Sigmoid colon (tissue), 7 donors: ENCODE measurements around the gene PHF11. TPM values are rescaled to one million over a fixed set of nuclear protein-coding genes. Genes with fewer than 3 reads are reported as not detected.

Experiments used
- DNase-seq: peaks from one replicate; pipeline ENCODE4 v3.0.0-alpha.2; 2019
- H3K27ac ChIP-seq, 4 donors: fragments of 200-600 bp; sonication (generic); one replicate each; pipeline ENCODE4 v1.5.1; 2016 to 2019; ENCODE audit warnings: mild to moderate bottlenecking in 1 of 4
- H3K27me3 ChIP-seq, 3 donors: fragments of 200-600 bp; sonication (generic); one replicate each; pipeline ENCODE4 v1.5.1; 2019; ENCODE audit warnings: mild to moderate bottlenecking in 1 of 3
- H3K36me3 ChIP-seq, 4 donors: fragments of 200-600 bp; sonication (generic); one replicate each; pipeline ENCODE4 v1.5.1; 2016 to 2019
- H3K4me1 ChIP-seq, 4 donors: fragments of 200-600 bp; sonication (generic); one replicate each; pipeline ENCODE4 v1.5.1; 2017 to 2019
- H3K4me3 ChIP-seq, 4 donors: fragments of 200-600 bp; sonication (generic); one replicate each; pipeline ENCODE4 v1.5.1; 2017 to 2019; ENCODE audit warnings: mild to moderate bottlenecking in 2 of 4, moderate library complexity in 1 of 4
- H3K9me3 ChIP-seq, 4 donors: fragments of 200-600 bp in 3 of 4; sonication (generic) in 3 of 4; one replicate each; pipeline versions ENCODE4 v1.5.1 to v1.6.1; 2013 to 2019
- CTCF ChIP-seq, 4 experiments: fragments of 450-650 bp in 3 of 4; fragments of 200-600 bp in 1 of 4; IDR thresholded peaks; one replicate each; pipeline ENCODE4 v1.5.1; 2016 to 2019; ENCODE audit warnings: antibody characterized with exemption in 4 of 4, mild to moderate bottlenecking in 3 of 4, moderate library complexity in 2 of 4
- EP300 ChIP-seq, 4 donors: sonication (generic); formaldehyde crosslinking; IDR thresholded peaks; one replicate each; pipeline ENCODE4 v1.6.1; 2017; ENCODE audit warnings: antibody characterized with exemption in 4 of 4
- POLR2A ChIP-seq, 2 donors: fragments of 450-650 bp; IDR thresholded peaks; one replicate each; pipeline ENCODE4 v1.6.1; 2016; ENCODE audit warnings: antibody characterized with exemption in 2 of 2, mild to moderate bottlenecking in 2 of 2, moderate library complexity in 2 of 2
- POLR2AphosphoS5 ChIP-seq, 4 donors: sonication (generic); formaldehyde crosslinking; IDR thresholded peaks; one replicate each; pipeline ENCODE4 v1.6.1; 2017; ENCODE audit warnings: antibody characterized with exemption in 4 of 4
- WGBS, 2 donors: extraction: QIAGEN DNeasy Blood & Tissue Kit; methylation state at CpG; one replicate each; pipeline ENCODE4 v1.1.7; 2013; 5-methylcytosine and 5-hydroxymethylcytosine counted together
- intact Hi-C: fragments of 100-400 bp; cut with DNase I; formaldehyde crosslinking; loops from one replicate; pipeline ENCODE4 v1.15.1; 2023
- polyA plus RNA-seq, 3 donors: library from polyadenylated mRNA; stranded (reverse); fragments of 200-250 nt; gene quantifications; one replicate each; pipeline ENCODE4 v1.2.3, GENCODE V29; 2013
- total RNA-seq, 4 donors: library from RNA; depleted of rRNA; stranded (reverse); fragments of >200 nt; gene quantifications; one replicate each; pipeline ENCODE4 v1.1.0, GENCODE V29; 2016
- donor health status: healthy with polysubstance abuse.
- donor health status: Bipolar disorder and iron deficiency.
- donor health status: healthy.

Gene PHF11
- total and polyA plus RNA-seq, 7 donors, result 20.1 to 52.1 (median 34.3) TPM

- Histone ChIP-seq H3K36me3 (peaks cover 0 to 40% (median 6%) of the 10 kb centered on the region in 4 donors), H3K4me1 (peaks cover 0 to 6% (median 2%) of the 10 kb centered on the region in 4 donors), H3K27ac (no peak overlapping the region), H3K4me3 (no peak overlapping the region), H3K27me3 (no peaks in the 10 kb centered on the region), H3K9me3 (no peaks in the 10 kb centered on the region)
- intact Hi-C loops, result no loop called here
- DNase-seq, result no peak
- TF ChIP-seq CTCF (IDR thresholded peaks at IDR 0.05) (no peak), POLR2A (IDR thresholded peaks at IDR 0.05) (no peak), EP300 (IDR thresholded peaks at IDR 0.05) (no peak)
- WGBS, 2 donors, result 68 to 92% methylated on average over 7 of the region's 7 CpGs
These were observed 34.7 kb downstream of the PHF11 start for GRCh38 chr13:49530457-49530856.

GRCh38 chr13:49532593-49532992 lies 36.8 kb downstream of the PHF11 start:
- DNase-seq, result no peak
- intact Hi-C loops, result no loop called here
- H3K9me3 ChIP-seq, result no peaks in the 10 kb centered on the region
- no peak overlapping the region for H3K4me3 ChIP-seq
- peaks cover 0 to 20% (median 6%) of the 10 kb centered on the region in 4 donors for H3K36me3 ChIP-seq
- TF ChIP-seq POLR2AphosphoS5 (IDR thresholded peaks at IDR 0.05) (no peak), CTCF (IDR thresholded peaks at IDR 0.05) (no peak), POLR2A (IDR thresholded peaks at IDR 0.05) (no peak), EP300 (IDR thresholded peaks at IDR 0.05) (no peak)
- WGBS, 2 donors, result 71 to 91% methylated on average over 1 of the region's 1 CpG
- H3K27me3 ChIP-seq, result no peaks in the 10 kb centered on the region
- H3K4me1 ChIP-seq, result peaks cover 0 to 6% (median 2%) of the 10 kb centered on the region in 4 donors
- no peak overlapping the region for H3K27ac ChIP-seq

GRCh38 chr13:49533011-49533410 lies 37.3 kb downstream of the PHF11 start:
- H3K4me3 ChIP-seq, result no peak overlapping the region
- H3K27ac ChIP-seq, result no peak overlapping the region
- H3K36me3 ChIP-seq, result peaks cover 0 to 19% (median 6%) of the 10 kb centered on the region in 4 donors
- no peaks in the 10 kb centered on the region for H3K9me3 ChIP-seq
- intact Hi-C loops, result no loop called here
- no peaks in the 10 kb centered on the region for H3K27me3 ChIP-seq
- DNase-seq, result no peak
- peaks cover 0 to 6% (median 2%) of the 10 kb centered on the region in 4 donors for H3K4me1 ChIP-seq
- TF ChIP-seq POLR2AphosphoS5 (IDR thresholded peaks at IDR 0.05), result no peak
- TF ChIP-seq EP300 (IDR thresholded peaks at IDR 0.05), result no peak
- no peak for TF ChIP-seq CTCF (IDR thresholded peaks at IDR 0.05)
- TF ChIP-seq POLR2A (IDR thresholded peaks at IDR 0.05), result no peak

GRCh38 chr13:49533591-49534269 lies 38.0 kb downstream of the PHF11 start:
- no peaks in the 10 kb centered on the region for H3K27me3 ChIP-seq
- 49 to 78% methylated on average over 7 of the region's 7 CpGs for WGBS, 2 donors
- DNase-seq, result no peak
- H3K27ac ChIP-seq, result no peak overlapping the region
- intact Hi-C loops, result no loop called here
- peaks cover 0 to 17% (median 5%) of the 10 kb centered on the region in 4 donors for H3K36me3 ChIP-seq
- TF ChIP-seq POLR2AphosphoS5 (IDR thresholded peaks at IDR 0.05) (no peak), EP300 (IDR thresholded peaks at IDR 0.05) (no peak), POLR2A (IDR thresholded peaks at IDR 0.05) (no peak), CTCF (IDR thresholded peaks at IDR 0.05) (no peak)
- H3K4me1 ChIP-seq, result peaks cover 0 to 6% (median 2%) of the 10 kb centered on the region in 4 donors
- no peak overlapping the region for H3K4me3 ChIP-seq
- no peaks in the 10 kb centered on the region for H3K9me3 ChIP-seq
